Stimulated activated CD8-positive, alpha-beta memory T cell treated with anti-CD3 and anti-CD28 coated beads, Interleukin-7, amount 100 ng/mL, for 4 hours (primary cell): ENCODE results near the gene DHX16.

Source experiments
- DNase-seq, 2 donors: peaks; one replicate each; pipeline ENCODE4 v3.0.0-alpha.2; 2020; ENCODE audit warnings: low read depth in 2 of 2

The DHX16 gene

DNA sequence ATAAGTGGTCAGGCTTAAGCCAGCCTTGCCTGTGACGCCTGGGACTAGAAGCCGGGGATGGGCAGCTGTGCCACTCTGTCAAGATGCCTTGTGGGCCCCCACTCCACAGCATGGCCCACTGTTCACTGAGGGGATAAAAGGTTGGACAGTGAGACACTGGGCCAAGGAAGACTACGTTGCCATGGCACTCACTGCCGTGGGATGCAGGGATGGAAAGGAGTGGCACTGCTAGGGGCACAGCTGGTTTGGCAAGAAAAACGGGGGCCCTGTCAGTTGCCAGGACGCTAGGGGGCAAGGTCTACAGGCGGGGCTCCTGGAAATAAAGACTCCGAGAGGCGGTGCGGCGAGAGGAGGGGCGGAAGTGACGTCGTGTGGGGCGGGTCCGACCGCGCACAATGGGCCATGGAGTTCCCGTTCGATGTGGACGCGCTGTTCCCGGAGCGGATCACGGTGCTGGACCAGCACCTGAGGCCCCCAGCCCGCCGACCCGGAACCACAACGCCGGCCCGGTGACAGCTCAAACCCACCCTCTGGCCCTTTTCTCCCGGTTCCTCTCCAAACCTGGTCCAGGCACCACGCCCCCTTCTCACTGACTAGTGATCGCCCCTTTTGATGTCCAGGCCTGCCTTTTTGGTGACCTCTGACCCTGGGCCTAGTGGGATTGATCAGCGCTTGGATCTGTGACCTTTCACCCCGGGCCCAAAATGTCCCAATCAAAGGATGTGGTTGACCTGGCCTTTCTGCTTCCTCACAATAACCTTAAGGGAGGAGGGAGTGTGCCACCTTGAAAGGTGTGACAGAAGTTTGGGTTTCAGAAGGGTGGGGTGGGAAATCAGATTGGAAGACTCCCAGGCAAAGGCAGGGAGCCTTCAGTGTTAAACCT lies 46.1 kb downstream of the DHX16 start, which contains the start of gene ATAT1:
TSS of gene ATAT1 (plus strand) at position 391 of the 883 bp plus-strand sequence.
- peak; percentile 81 to 85 for DNase-seq

DNA sequence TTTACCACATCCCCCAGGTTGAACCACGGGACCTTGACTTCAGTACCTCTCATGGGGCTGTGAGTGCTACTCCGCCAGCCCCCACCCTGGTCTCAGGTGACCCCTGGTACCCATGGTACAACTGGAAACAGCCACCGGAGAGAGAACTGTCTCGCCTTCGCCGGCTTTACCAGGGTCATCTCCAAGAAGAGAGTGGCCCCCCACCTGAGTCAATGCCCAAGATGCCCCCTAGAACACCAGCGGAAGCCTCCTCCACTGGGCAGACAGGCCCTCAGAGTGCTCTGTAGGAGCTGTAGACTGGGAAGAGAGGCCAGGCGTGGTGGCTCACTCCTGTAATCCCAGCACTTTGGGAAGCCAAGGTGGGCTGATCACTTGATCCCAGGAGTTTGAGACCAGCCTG lies 47.3 kb downstream of the DHX16 start:
- DNase-seq = no peak

DNA sequence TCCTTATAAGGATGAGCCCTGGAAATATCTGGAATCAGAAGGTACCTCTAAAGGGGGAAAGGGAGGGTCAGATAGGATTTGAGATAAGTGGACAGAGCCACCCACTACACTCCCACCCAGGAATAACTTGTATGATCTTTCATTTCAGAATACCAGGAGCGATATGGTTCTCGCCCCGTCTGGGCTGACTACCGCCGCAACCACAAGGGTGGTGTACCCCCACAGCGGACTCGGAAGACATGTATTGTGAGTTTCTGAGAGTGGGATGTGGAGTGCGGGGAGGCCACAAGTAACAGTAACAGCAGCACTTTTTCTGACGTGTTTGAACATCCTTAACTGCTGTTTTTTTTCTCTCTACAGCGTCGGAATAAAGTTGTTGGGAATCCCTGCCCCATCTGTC lies 53.2 kb downstream of the DHX16 start:
- DNase-seq = no peak

DNA sequence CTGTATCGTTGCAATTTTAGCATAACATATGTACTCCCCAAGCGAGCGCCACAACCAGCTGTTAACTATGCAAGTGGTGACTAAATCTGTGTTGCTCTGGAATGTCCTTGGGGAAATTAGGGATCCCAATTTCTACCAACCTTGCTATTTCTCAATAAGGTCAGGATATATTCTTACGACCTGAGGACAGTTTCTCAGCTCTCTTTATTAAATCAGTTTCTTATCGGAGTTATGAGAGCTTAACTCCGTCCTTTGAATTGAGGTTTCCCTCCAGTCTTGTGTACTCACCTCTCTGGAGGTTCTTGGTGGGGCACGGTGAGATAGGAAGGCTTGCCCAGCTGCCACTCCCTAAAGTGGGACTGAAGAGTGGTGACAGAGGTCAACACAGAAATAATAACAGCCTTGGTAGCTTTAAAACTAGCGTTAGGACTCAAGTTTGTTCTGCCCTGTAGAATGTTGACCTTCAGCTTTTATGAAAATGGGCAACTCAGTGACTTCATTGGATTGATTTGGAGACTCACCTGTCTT lies 54.5 kb downstream of the DHX16 start:
- no peak for DNase-seq

DNA sequence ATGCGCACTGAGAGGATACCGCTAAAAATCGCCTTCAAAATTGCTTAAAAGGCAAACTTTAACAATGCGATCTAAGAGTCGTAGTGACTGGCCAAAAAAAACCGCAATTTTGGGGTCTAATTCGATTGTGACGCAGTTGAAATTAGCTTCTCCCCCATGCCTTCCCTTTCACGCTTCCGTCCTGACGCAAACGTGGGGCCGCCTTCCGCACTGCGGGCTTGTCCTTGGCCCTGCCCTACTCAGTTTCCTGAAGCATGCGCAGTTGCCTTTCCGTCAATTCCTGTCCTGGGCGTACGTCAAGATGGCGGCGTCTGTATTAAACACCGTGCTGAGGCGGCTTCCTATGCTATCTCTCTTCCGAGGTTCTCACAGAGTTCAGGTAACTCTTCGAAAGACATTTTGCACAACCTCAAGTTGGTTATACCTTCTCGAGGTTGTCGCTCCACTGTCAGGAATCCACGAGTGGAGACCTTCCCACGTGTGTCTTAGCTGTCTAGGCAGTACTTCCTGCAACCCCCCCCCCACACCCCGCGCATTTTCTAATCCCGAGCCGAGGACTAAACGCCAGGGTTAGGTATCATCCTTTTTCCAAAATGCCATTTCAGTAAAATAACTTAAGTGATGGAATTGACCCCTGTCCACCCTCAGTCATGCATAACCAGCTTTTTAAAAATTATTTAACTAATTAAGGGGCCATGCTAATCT lies 55.1 kb downstream of the DHX16 start, which contains the start of gene MRPS18B:
TSS of gene MRPS18B (plus strand) at position 276 of the 705 bp plus-strand sequence. CDS start at position 302, 26 bp downstream.
- peak; percentile 98 to 99 for DNase-seq

DNA sequence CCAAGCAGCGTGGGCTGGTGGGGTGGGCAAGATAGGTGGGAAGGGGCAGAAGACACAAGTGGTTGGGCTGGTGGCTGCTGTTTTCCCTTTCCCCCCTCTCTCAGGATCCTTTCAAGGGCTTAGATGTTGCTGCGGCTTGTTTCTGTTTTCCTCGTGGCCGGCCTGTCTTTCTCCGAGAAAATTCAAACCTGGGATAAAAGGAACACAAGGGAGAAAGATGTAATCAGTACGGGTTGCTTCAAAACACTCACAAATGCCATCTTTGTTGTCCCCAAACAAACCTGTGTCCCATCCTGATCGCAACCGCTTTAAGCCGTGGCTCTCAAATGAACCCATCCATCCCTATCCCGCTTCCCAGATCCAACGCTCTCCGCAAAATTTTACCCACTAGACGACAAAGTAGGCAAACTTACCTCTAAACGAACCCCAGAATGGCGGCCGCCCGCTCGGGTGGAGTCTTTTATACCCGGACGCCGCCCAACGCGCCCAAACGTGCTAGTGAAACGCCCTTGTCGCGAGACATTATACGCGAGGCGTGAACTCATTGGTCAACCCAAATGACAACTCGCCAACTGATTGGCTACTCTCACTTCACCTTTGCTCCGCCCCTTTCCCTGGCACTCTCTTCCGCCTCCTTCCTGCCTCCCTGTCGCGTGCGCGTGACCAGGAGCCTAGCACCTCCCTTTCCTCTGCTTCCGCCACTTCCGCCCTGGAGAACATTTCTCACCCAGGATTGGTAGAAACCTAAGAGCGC lies 55.8 kb downstream of the DHX16 start, which contains the start of gene PPP1R10:
TSS of gene PPP1R10 (minus strand) at position 433 of the 754 bp plus-strand sequence. CDS start 7,299 bp downstream, outside the sequence.
- DNase-seq = peak; percentile 97 to 99

DNA sequence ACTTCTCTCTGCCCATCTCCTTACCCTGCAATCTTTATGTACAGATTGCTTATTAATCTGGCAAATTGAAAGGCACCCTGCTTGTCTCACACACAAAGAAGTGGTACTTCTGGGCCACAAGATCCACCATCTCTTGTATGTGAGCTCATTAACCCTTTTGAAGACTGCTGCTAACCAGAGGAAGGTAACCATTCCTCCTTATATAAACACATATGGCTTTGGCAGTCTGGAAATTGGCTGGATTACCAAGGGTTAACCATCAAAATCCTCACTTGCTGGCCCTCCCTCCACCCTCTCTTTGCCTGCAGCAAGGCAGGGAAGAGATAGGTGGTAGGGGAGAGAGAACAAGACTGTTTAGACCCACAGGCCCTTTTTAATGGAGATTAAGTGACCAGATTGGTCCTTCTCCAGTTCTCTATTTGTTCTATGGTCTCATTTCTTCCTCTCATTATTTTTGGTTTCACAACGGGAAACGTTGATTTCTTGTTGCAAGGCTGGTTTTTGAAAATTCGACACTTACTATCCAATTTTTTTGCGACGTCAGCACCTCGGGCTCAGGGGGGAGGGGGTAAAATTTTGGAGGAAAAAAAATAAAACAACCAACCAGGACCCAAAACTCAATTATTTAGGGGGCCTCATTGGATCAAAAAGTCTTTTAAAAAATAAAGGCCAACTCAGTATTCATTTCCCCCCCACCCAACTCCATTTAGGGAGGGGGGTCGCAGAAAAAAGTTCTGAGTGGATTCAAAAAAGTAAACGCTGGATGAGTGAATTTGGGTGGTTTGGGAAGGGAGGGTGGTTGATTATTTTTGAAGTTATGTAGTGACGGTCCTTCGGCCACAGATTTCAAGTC lies 56.6 kb downstream of the DHX16 start:
- DNase-seq = no peak

DNA sequence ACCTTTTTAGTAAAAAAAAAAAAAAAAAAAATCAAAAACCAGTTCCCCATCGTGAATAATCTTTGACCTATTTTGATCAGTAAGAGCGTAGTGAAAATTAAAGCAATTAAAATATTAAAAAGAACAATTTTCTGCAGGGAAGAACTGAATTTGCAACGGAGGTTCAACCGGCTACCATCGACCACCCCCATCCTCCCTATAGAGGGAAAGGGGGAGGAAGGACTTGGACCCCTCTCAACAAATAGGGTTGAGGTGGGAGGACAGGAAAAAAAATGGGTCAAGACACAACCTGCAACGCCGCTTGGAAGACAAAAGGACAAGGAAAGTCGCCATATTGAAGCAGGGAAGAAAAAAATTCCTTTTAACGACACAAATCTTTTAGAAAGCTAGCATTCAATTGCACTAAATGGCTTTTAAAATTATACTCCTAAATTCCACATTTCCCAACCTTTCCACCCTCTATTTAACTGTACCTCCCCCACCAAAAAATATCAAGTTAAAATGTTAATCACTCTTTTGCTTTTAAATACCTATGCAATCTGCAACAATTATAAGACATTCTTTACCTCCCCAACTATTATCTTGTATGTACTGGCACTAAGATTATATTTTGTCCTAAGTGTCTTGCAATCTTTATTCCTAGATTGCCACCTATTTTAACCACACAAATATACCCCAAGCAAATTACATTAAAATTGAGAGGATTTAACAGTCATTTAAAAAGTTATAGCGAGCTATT lies 57.4 kb downstream of the DHX16 start:
- DNase-seq = no peak

DNA sequence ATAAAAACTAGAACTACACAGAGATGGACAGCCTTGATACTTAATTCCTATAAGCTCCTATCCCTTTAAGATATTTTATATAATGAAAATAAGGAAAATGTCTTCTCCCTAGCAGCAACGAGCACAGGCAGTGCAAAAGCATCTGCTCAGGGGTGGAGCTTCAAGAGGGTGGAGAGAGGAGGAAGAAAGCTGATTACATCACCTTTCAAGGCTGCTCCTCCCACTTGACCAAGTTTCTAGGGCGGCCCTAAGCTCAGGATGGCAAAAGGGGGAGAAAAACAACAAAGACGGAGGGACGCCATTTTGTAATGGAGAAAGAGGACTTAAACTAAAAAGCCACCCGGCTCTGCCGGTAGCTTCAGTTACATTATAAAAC lies 58.0 kb downstream of the DHX16 start:
- DNase-seq = peak; percentile 73 to 83

DNA sequence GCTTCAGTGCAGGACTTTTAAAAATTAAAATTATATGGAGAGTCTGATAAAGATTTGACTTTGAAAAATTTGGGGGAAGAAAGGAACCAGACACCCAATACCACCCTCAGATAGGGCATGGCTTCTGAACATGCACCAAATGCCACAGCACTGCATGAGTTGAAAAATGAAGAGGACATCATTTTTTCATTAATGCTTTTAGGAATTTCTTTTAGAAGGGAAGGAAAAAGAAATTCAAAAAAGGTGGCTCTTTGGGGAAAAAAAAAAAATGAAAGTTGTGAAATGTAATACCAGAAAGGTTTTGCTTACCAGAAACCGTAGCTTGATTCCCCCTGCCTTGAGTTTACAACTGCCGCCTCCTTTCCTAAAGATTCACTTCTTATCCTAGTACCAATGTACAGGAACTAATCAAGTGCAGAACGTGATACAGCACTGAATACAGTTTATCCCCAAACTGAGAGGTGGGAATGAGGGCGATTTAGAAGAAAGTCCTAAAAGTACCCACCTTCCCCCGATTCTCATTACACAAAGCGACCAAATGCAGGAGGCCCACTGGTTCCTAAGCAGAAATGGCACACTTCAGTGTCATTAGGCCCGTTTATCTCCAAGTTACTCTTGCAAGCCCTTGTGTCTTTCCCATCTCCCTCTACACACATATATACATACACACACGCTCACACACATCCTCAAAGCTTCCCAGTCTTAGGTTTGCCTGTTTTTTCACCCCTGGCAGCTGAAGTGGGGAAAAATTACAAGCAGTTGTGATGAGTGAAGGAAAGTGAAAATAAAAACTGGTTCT lies 58.6 kb downstream of the DHX16 start:
- no peak for DNase-seq

DNA sequence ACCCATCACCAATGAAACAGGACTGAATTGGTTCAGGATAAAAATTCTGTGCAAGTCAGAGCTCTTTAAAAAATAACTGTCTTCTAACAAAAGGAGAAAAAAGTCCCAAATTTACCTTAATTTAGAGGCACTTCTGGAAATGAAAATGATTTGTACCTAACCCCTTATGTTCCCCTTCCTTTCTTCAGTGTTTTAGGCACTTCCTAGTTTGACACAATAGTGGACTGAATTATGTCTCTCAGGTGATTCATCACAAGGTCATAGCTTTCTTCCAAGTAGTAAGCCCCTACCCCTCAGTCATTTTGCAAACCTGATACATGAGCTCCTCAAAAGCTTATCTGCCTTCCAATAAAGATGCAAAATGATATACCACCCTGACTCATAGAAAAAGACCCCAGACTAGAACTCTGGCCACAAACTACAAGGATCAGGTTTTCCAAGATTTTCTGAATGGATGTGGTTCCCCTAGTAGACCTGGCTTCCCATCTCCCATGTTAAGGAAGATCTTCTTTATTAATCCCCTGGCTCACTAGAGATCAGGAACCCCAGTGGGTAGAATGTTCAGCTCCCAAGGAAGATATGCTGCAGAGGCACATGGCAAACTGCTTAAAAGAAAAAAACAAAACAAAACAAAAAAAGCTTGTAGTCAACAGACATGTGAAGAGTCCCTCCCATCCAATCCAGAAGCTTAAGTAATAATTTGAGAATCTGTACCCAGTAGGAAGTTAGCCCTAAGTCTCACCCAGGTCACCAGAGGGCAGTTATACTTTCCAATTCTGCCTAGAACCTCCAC lies 59.4 kb downstream of the DHX16 start:
- DNase-seq = no peak

DNA sequence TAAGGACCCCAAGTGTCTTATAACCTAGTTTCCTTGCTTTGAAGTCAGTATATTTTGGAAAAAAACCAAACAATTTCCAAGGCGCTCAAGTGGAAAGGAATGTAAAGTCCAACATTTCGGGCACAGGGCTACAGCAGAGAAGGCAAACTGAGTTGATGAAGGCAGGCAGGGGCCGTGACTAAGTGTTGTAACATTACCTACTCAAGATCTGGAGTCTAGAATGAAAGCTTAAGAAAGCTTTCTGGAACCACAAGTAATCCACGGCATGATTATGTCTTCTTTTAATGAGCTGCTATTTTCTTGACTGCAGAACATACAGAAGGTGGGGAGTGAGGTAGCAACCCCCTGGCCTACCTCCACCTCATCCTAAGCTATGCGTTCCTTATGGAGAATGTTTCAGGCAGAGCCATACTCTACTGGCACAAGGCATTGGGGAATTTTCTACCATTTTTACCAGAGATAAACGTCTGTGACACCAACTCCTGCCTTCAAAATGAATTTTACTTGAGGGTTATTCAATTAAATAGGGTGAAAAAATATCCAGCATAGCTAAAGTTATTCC lies 60.0 kb downstream of the DHX16 start:
- DNase-seq = no peak

DNA sequence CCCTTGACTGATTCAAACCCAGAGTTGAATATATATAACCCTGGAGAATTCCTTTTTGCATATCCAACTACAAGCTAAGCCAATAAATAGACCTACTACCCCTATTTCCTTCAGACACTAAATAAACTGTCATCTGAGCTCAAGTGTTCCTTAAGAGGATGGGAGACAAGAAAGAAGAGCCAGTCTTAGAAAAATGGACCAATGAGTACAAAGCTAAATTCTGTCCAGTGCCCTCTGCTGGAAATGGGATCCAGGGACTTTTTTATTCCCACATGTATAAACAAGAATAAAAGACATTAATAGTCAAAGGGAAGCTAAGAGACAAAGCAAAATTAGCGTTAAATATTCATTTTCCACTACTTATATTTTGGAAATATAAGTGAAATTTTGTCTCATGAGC lies 60.6 kb downstream of the DHX16 start:
- no peak for DNase-seq

DNA sequence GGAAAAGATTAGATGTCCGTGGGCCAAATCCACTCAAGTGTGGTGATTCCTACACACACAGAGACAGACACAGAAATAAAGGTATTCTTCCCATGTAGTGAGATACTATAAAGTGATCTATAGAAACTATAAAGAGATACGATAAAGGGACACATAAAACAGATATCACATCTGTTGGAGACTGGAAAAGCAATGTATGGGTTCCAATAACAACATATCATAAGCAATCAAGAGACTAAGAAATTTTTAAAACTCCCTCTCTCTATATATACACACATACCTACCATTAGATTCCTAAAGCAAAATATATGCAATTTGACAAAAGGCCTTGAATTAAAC lies 61.0 kb downstream of the DHX16 start:
- DNase-seq = no peak

DNA sequence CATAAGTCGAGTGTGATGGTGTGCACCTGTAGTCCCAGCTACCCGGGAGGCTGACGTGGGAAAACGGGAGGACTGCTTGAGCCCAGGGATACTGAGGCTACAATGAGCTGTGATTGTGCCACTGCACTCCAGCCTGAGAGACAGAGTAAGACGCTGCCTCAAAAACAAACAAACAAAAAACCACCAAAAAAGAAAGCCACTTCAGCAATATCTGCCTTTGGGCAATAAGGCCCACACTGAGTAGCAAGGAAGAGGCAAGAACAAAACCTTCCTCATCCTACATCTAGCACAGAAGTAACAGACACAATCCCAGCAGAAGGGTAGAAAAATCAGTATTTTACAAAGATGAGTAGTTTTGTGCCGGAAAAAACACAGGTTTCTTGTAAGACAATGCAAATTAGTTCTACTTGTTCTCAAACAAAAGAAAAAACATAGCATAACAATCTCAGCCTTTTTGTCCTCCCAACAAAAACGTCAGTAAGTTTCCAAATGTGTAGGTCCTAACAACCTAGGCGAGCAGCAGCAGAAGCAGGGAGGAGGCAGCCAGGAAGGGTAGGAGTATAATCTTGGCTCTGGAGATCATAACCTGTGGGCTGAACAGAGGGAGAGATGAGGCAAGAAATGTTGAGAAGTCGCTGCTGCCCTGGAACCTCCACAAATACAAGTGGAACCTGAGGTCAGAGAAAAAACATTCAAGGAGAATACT lies 61.5 kb downstream of the DHX16 start:
- DNase-seq = no peak

DNA sequence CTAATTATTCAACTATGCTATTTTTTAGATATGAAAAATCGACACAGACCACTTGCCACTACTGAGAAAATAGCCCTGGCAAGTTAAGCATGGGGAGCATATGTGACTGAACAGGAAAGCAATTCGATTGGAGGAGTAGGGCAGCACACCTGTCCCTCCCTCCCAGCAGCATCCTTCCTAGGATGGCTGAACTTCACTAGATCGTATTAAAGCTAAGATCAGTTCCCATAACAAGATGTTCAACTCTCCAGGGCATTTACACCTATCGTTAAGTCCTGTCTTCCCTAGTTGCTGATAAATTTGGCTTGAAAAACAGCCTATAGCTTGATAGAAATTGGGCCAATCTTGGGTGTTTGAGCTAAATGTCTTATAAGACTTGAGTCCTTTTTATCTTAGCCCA lies 62.7 kb downstream of the DHX16 start:
- no peak for DNase-seq

DNA sequence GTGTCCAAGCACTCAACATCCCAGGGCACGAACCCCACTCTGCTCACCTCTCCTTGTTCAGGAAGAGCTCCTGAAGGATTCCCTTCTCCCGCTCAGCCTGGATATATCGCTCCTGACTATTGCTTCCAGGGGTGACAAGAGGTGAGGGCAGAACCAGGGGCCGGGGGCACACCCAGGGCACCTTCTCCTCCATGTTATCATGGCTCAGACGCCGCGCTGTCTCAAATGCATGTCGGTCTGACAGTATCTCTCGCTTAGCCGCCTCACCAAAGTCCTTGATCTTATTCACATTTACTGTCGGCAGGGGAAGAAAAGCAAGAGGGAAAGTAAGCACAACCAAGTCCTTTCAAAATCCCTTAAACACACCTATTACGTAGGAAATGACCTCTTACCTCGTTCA lies 68.8 kb downstream of the DHX16 start:
- DNase-seq = no peak
